Sigmoid colon (tissue), 7 donors: ENCODE data around the gene RNF180. TPM values are rescaled to one million over a fixed set of nuclear protein-coding genes. Genes with fewer than 3 reads are reported as not detected.
A peak's percentile ranks its signal among the peaks of the same experiment; 100 is the strongest.
"Not testable (repeated sequence)": the region's sequence is repeated elsewhere in the genome, so short reads cannot be mapped to it uniquely, and the experiment has no call there.

Experiments
- DNase-seq: peaks from one replicate; pipeline ENCODE4 v3.0.0-alpha.2; 2019
- H3K27ac ChIP-seq, 4 donors: fragments of 200-600 bp; sonication (generic); one replicate each; pipeline ENCODE4 v1.5.1; 2016 to 2019; ENCODE audit warnings: mild to moderate bottlenecking in 1 of 4
- H3K27me3 ChIP-seq, 3 donors: fragments of 200-600 bp; sonication (generic); one replicate each; pipeline ENCODE4 v1.5.1; 2019; ENCODE audit warnings: mild to moderate bottlenecking in 1 of 3
- H3K36me3 ChIP-seq, 4 donors: fragments of 200-600 bp; sonication (generic); one replicate each; pipeline ENCODE4 v1.5.1; 2016 to 2019
- H3K4me1 ChIP-seq, 4 donors: fragments of 200-600 bp; sonication (generic); one replicate each; pipeline ENCODE4 v1.5.1; 2017 to 2019
- H3K4me3 ChIP-seq, 4 donors: fragments of 200-600 bp; sonication (generic); one replicate each; pipeline ENCODE4 v1.5.1; 2017 to 2019; ENCODE audit warnings: mild to moderate bottlenecking in 2 of 4, moderate library complexity in 1 of 4
- H3K9me3 ChIP-seq, 4 donors: fragments of 200-600 bp in 3 of 4; sonication (generic) in 3 of 4; one replicate each; pipeline versions ENCODE4 v1.5.1 to v1.6.1; 2013 to 2019
- EP300 ChIP-seq, 4 donors: sonication (generic); formaldehyde crosslinking; IDR thresholded peaks; one replicate each; pipeline ENCODE4 v1.6.1; 2017; ENCODE audit warnings: antibody characterized with exemption in 4 of 4
- POLR2A ChIP-seq, 2 donors: fragments of 450-650 bp; IDR thresholded peaks; one replicate each; pipeline ENCODE4 v1.6.1; 2016; ENCODE audit warnings: antibody characterized with exemption in 2 of 2, mild to moderate bottlenecking in 2 of 2, moderate library complexity in 2 of 2
- POLR2AphosphoS5 ChIP-seq, 4 donors: sonication (generic); formaldehyde crosslinking; IDR thresholded peaks; one replicate each; pipeline ENCODE4 v1.6.1; 2017; ENCODE audit warnings: antibody characterized with exemption in 4 of 4
- WGBS, 2 donors: extraction: QIAGEN DNeasy Blood & Tissue Kit; methylation state at CpG; one replicate each; pipeline ENCODE4 v1.1.7; 2013; 5-methylcytosine and 5-hydroxymethylcytosine counted together
- intact Hi-C: fragments of 100-400 bp; cut with DNase I; formaldehyde crosslinking; loops from one replicate; pipeline ENCODE4 v1.15.1; 2023
- polyA plus RNA-seq, 3 donors: library from polyadenylated mRNA; stranded (reverse); fragments of 200-250 nt; gene quantifications; one replicate each; pipeline ENCODE4 v1.2.3, GENCODE V29; 2013
- total RNA-seq, 4 donors: library from RNA; depleted of rRNA; stranded (reverse); fragments of >200 nt; gene quantifications; one replicate each; pipeline ENCODE4 v1.1.0, GENCODE V29; 2016
- TF ChIP-seq, protein P1 (sequence below), 4 experiments: fragments of 450-650 bp in 3 of 4; fragments of 200-600 bp in 1 of 4; IDR thresholded peaks; one replicate each; pipeline ENCODE4 v1.5.1; 2016 to 2019; ENCODE audit warnings: antibody characterized with exemption in 4 of 4, mild to moderate bottlenecking in 3 of 4, moderate library complexity in 2 of 4
- donor health status: healthy with polysubstance abuse.
- donor health status: Bipolar disorder and iron deficiency.
- donor health status: healthy.

RNF180 gene
- total and polyA plus RNA-seq, 7 donors, result 0.23 to 27.1 (median 16.6) TPM

DNA sequence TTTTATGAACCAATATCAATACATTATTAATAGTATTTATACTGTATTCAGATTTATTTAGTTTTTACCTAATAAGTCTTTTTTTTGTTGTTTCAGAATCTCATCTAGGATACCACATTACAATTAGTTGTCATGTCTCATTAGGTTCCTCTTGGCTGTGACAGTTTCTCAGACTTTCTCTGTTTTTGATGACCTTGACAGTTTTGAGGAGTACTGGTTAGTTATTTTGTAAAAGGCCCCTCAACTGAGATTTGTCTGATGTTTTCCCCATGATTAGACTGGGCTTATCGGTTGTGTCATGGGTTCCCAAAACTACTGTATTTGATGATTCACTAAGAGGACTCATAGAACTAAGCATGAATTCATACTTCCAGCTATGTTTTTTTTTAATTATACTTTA is 56.3 kb downstream of the RNF180 start:
- Histone ChIP-seq H3K27ac (no peak overlapping the region), H3K36me3 (peaks cover 0 to 12% (median 0%) of the 10 kb centered on the region in 4 donors), H3K4me1 (no peaks in the 10 kb centered on the region), H3K4me3 (no peak overlapping the region), H3K27me3 (no peaks in the 10 kb centered on the region), H3K9me3 (no peaks in the 10 kb centered on the region)
- no peak for DNase-seq
- intact Hi-C loops, result no loop called here
- WGBS, 2 donors, result 95 to 96% methylated on average over 1 of the region's 1 CpG
- TF ChIP-seq POLR2A (IDR thresholded peaks at IDR 0.05) (no peak), EP300 (IDR thresholded peaks at IDR 0.05) (no peak)

DNA sequence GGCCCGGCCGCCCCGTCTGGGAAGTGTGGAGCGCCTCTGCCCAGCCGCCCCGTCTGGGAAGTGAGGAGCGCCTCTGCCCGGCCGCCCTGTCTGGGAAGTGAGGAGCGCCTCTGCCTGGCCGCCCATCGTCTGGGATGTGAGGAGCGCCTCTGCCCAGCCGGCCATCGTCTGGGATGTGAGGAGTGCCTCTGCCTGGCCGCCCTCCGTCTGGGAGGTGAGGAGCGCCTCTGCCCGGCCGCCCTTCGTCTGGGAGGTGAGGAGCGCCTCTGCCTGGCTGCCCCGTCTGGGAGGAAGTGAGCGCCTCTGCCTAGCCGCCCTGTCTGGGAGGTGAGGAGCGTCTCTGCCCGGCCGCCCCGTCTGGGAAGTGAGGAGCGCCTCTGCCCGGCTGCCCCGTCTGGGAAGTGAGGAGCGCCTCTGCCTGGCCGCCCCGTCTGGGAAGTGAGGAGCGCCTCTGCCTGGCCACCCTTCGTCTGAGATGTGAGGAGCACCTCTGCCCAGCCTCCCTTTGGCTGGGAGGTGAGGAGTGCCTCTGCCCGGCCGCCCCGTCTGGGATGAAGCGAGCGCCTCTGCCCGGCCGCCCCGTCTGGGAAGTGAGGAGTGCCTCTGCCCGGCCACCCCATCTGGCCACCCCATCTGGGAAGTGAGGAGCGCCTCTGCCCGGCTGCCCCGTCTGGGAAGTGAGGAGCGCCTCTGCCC is 59.8 kb downstream of the RNF180 start:
- H3K9me3 ChIP-seq, H3K27ac ChIP-seq, H3K4me1 ChIP-seq, H3K27me3 ChIP-seq, DNase-seq, H3K4me3 ChIP-seq: not testable (repeated sequence)
- peaks cover 0 to 12% (median 0%) of the 10 kb centered on the region in 4 donors for H3K36me3 ChIP-seq
- intact Hi-C loops, result loop anchor here (5.0 kb wide), 1 partner anchor 387 kb away; no protein-coding TSS in a partner anchor
- WGBS, 2 donors, result 97% methylated on average over 50 of the region's 50 CpGs

DNA sequence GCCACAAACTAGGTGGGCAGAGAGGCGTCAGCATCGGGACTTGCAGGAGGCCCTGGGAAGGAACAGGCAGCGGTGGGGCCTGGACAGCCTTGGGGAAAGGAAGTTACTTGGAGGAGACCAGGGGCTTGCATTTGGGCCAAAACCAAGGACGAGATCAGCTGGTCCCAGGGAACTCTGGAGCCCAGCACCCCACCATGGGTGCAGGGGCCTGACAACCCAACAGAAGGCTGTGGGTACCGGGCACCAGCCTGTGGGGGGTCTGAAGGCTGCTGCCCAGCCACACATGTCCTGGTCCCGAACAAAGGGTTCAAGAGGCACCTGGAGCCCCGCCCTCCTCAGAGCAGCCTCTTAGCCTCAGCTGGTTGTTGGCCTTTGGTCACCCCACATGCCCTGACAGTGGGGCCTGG is 61.5 kb downstream of the RNF180 start:
- intact Hi-C loops, result loop anchor here (5.0 kb wide), 1 partner anchor 385 kb away; no protein-coding TSS in a partner anchor
- not testable (repeated sequence) for DNase-seq, H3K9me3 ChIP-seq, H3K27me3 ChIP-seq, H3K27ac ChIP-seq, H3K4me3 ChIP-seq, H3K4me1 ChIP-seq
- WGBS, 2 donors, result 89 to 93% methylated on average over 7 of the region's 7 CpGs
- peaks cover 0 to 12% (median 0%) of the 10 kb centered on the region in 4 donors for H3K36me3 ChIP-seq

DNA sequence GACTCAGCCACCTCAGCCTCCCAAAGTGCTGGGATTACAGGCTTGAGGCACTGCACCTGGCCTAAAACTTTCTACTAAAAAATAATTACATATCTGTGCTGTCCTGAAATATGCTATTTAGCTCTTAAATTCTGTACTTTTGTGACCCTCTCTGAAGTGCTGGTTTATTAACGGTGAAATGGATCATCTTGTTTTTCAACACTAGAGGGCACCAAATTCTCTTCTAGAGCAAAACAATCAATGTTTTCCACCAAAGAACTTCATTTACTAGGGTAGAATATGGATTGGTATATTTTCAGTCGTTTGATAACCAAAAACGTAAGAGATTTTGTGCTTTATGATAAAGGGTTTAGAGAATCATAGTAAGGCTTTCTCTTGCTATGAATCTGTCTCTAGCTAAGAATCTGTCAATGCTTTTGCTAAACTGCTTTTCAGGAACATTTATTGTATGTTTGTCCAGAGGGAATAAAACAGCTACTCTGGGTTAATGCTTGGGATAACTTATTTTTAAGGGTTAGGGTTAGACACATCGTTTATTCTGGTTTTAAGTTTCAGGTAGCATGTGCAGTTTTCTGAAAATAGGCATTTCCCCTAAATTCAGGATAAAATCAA is 63.6 kb downstream of the RNF180 start:
- no peaks in the 10 kb centered on the region for H3K4me1 ChIP-seq
- TF ChIP-seq, protein P1, sequence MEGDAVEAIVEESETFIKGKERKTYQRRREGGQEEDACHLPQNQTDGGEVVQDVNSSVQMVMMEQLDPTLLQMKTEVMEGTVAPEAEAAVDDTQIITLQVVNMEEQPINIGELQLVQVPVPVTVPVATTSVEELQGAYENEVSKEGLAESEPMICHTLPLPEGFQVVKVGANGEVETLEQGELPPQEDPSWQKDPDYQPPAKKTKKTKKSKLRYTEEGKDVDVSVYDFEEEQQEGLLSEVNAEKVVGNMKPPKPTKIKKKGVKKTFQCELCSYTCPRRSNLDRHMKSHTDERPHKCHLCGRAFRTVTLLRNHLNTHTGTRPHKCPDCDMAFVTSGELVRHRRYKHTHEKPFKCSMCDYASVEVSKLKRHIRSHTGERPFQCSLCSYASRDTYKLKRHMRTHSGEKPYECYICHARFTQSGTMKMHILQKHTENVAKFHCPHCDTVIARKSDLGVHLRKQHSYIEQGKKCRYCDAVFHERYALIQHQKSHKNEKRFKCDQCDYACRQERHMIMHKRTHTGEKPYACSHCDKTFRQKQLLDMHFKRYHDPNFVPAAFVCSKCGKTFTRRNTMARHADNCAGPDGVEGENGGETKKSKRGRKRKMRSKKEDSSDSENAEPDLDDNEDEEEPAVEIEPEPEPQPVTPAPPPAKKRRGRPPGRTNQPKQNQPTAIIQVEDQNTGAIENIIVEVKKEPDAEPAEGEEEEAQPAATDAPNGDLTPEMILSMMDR (IDR thresholded peaks at IDR 0.05), result peak in 3 of 4 experiments; percentile 37 to 62 (median 50)
- no peak for TF ChIP-seq EP300 (IDR thresholded peaks at IDR 0.05)
- no peak overlapping the region for H3K4me3 ChIP-seq
- peaks cover 0 to 12% (median 0%) of the 10 kb centered on the region in 4 donors for H3K36me3 ChIP-seq
- intact Hi-C loops, result loop anchor here (5.0 kb wide), 1 partner anchor 383 kb away; no protein-coding TSS in a partner anchor
- no peaks in the 10 kb centered on the region for H3K27me3 ChIP-seq
- H3K27ac ChIP-seq, result no peak overlapping the region
- WGBS, 2 donors, result 1 to 4% methylated on average over 4 of the region's 4 CpGs
- DNase-seq, result no peak
- no peaks in the 10 kb centered on the region for H3K9me3 ChIP-seq

DNA sequence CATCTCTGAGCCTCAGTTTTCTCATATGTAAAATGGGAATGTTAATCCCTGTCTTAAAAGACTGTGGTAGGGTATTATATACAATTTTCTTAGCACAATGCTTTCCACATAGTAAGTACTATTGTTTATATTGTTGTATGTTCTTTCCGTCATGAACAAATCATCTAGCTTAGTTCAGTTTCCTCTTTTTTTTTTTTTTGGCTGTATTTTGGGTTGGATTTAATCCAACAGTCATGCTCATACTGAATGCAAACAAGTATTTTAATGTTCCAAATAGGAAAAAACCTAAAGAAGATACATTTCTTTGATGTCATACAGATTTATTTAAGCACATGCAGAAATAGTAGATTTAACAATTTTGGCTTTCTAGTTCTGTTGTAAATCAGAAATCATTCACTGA is 95.1 kb downstream of the RNF180 start:
- H3K27me3 ChIP-seq, result no peaks in the 10 kb centered on the region
- no peak overlapping the region for H3K4me3 ChIP-seq
- H3K4me1 ChIP-seq, result no peaks in the 10 kb centered on the region
- whole genome bisulfite sequencing, 2 donors, result 65 to 72% methylated on average over 1 of the region's 1 CpG
- intact Hi-C loops, result no loop called here
- no peak for DNase-seq
- H3K27ac ChIP-seq, result no peak overlapping the region
- no peaks in the 10 kb centered on the region for H3K36me3 ChIP-seq
- H3K9me3 ChIP-seq, result no peaks in the 10 kb centered on the region
- TF ChIP-seq POLR2A (IDR thresholded peaks at IDR 0.05) (no peak), POLR2AphosphoS5 (IDR thresholded peaks at IDR 0.05) (no peak), EP300 (IDR thresholded peaks at IDR 0.05) (no peak)
- TF ChIP-seq, protein P1 (IDR thresholded peaks at IDR 0.05), result no peak

DNA sequence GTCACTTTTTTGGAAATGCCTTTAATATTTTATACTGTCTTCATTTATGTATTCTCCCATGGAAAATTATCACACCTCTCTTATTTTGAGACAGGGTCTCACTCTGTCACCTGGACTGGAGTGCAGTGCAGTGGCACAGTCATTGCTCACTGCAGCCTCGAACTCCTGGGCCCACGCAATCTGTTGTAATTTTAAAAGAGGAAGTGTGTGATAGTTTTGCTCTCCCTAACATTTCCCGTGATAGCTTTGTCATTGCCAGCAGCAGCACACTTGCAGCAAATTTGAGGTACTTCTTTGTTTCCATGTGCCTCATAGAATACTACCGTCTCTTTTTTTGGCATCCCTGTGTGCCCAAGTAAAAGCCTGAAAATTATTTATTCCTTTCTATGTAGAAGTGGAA is 103.5 kb downstream of the RNF180 start:
- Histone ChIP-seq H3K27ac (no peak overlapping the region), H3K36me3 (no peaks in the 10 kb centered on the region), H3K27me3 (no peaks in the 10 kb centered on the region), H3K4me1 (peaks cover 0 to 15% (median 9%) of the 10 kb centered on the region in 4 donors), H3K4me3 (no peak overlapping the region), H3K9me3 (no peaks in the 10 kb centered on the region)
- 52 to 77% methylated on average over 4 of the region's 4 CpGs for WGBS, 2 donors
- no peak for DNase-seq
- TF ChIP-seq, protein P1 (IDR thresholded peaks at IDR 0.05), result no peak
- TF ChIP-seq POLR2AphosphoS5 (IDR thresholded peaks at IDR 0.05) (no peak), POLR2A (IDR thresholded peaks at IDR 0.05) (no peak), EP300 (IDR thresholded peaks at IDR 0.05) (no peak)
- intact Hi-C loops, result no loop called here
